DND-41 (cell line): ENCODE measurements around the gene TAOK1.

Experiments used
- ATAC-seq: fragments of 200-7000 bp; cut with Tn5 transposase; 3 replicates; pipeline ENCODE4 v1.9.1; 2021; ENCODE audit warnings: low read depth; ENCODE audit not compliant: insufficient read depth
- DNase-seq: peaks from one replicate; pipeline ENCODE4 v3.0.0-alpha.2; 2020
- H2AFZ ChIP-seq: 2 replicates; pipeline ENCODE4 v1.6.0; 2012; ENCODE audit warnings: low read depth, low read length
- H3K27ac ChIP-seq: 2 replicates; pipeline ENCODE4 v1.5.1; 2012; ENCODE audit warnings: low read length, inconsistent platforms
- H3K27me3 ChIP-seq: fragments of 200-600 bp; sonication (generic); 2 replicates; pipeline ENCODE4 v1.6.0; 2012; ENCODE audit warnings: low read length, mild to moderate bottlenecking, inconsistent platforms; ENCODE audit not compliant: insufficient read depth, poor library complexity
- H3K36me3 ChIP-seq: 2 replicates; pipeline ENCODE4 v1.5.1; 2012; ENCODE audit warnings: low read length, inconsistent platforms; ENCODE audit not compliant: insufficient read depth
- H3K4me1 ChIP-seq: 2 replicates; pipeline ENCODE4 v1.5.1; 2012; ENCODE audit warnings: mild to moderate bottlenecking, low read length; ENCODE audit not compliant: insufficient read depth
- H3K4me2 ChIP-seq: 2 replicates; pipeline ENCODE4 v1.6.0; 2012; ENCODE audit warnings: mild to moderate bottlenecking, moderate library complexity, low read length, inconsistent platforms; ENCODE audit not compliant: insufficient read depth
- H3K4me3 ChIP-seq, 2 experiments: fragments of 200-600 bp in 1 of 2; shearing (Covaris generic) in 1 of 2; 2 replicates each; pipeline ENCODE4 v1.5.1; 2012 to 2016; ENCODE audit warnings: inconsistent platforms in 2 of 2, low read length in 2 of 2, mild to moderate bottlenecking in 2 of 2, low read depth in 1 of 2, moderate library complexity in 1 of 2
- H3K79me2 ChIP-seq: 2 replicates; pipeline ENCODE4 v1.6.0; 2012; ENCODE audit warnings: low read length, inconsistent platforms; ENCODE audit not compliant: insufficient read depth
- H3K9ac ChIP-seq: 2 replicates; pipeline ENCODE4 v1.6.0; 2012; ENCODE audit warnings: low read depth, mild to moderate bottlenecking, inconsistent platforms, low read length, moderate library complexity
- H3K9me3 ChIP-seq: 2 replicates; pipeline ENCODE4 v1.5.1; 2012; ENCODE audit warnings: low read length, moderate library complexity, mild to moderate bottlenecking, inconsistent platforms; ENCODE audit not compliant: insufficient read depth, severe bottlenecking
- H4K20me1 ChIP-seq: 2 replicates; pipeline ENCODE4 v1.6.0; 2012; ENCODE audit warnings: low read length; ENCODE audit not compliant: insufficient read depth
- CTCF ChIP-seq: IDR thresholded peaks from 2 replicates; pipeline ENCODE4 v1.5.1; 2012; ENCODE audit warnings: borderline replicate concordance, low read length, moderate library complexity, mild to moderate bottlenecking; ENCODE audit not compliant: poor library complexity, severe bottlenecking; ENCODE audit errors: extremely low read depth
- EZH2 ChIP-seq: IDR thresholded peaks from 3 replicates; pipeline ENCODE4 v1.6.1; 2012; ENCODE audit warnings: borderline replicate concordance, low read depth, mild to moderate bottlenecking, moderate library complexity, low read length, inconsistent platforms; ENCODE audit not compliant: severe bottlenecking

TAOK1 gene

GRCh38 chr17:29379084-29379991 is 10.8 kb upstream of the TAOK1 start:
- no peak overlapping the region for H2AFZ ChIP-seq
- no peak overlapping the region for H3K4me3 ChIP-seq
- no peaks in the 10 kb centered on the region for H4K20me1 ChIP-seq
- H3K4me1 ChIP-seq = no peaks in the 10 kb centered on the region
- H3K36me3 ChIP-seq = no peaks in the 10 kb centered on the region
- H3K9me3 ChIP-seq = no peaks in the 10 kb centered on the region
- no peak for TF ChIP-seq CTCF
- no peak for TF ChIP-seq EZH2
- H3K27me3 ChIP-seq = no peaks in the 10 kb centered on the region
- H3K4me2 ChIP-seq = no peak overlapping the region
- no peak overlapping the region for H3K9ac ChIP-seq
- H3K79me2 ChIP-seq = no peaks in the 10 kb centered on the region
- H3K27ac ChIP-seq = no peak overlapping the region
- DNase-seq = no peak
- no peak for ATAC-seq

- H4K20me1 ChIP-seq = no peaks in the 10 kb centered on the region
- ATAC-seq (no peak), DNase-seq (no peak)
- no peak overlapping the region for H2AFZ ChIP-seq
- no peaks in the 10 kb centered on the region for H3K36me3 ChIP-seq
- H3K27ac ChIP-seq = no peak overlapping the region
- H3K4me2 ChIP-seq = no peak overlapping the region
- no peak overlapping the region for H3K4me3 ChIP-seq
- no peak for TF ChIP-seq EZH2
- no peak for TF ChIP-seq CTCF
- 0 out of 2 replicates have a peak, but pooled peaks cover under 1% of the 10 kb centered on the region for H3K79me2 ChIP-seq
- 0 out of 2 replicates have a peak, but pooled peaks cover 1% of the 10 kb centered on the region for H3K4me1 ChIP-seq
- no peaks in the 10 kb centered on the region for H3K27me3 ChIP-seq
- H3K9ac ChIP-seq = no peak overlapping the region
- no peaks in the 10 kb centered on the region for H3K9me3 ChIP-seq
Measured at GRCh38 chr17:29383686-29384085, 6.5 kb upstream of the TAOK1 start.

- peaks cover 5% of the 10 kb centered on the region; the same call in 1 of the 2 replicates for H3K79me2 ChIP-seq
- no peak for ATAC-seq
- H3K9me3 ChIP-seq = no peaks in the 10 kb centered on the region
- DNase-seq = no peak
- H2AFZ ChIP-seq = no peak overlapping the region
- no peaks in the 10 kb centered on the region for H3K27me3 ChIP-seq
- no peaks in the 10 kb centered on the region for H4K20me1 ChIP-seq
- H3K4me3 ChIP-seq = no peak overlapping the region
- H3K4me1 ChIP-seq = peaks cover 12% of the 10 kb centered on the region; the same call in 1 of the 2 replicates
- H3K9ac ChIP-seq = no peak overlapping the region
- H3K27ac ChIP-seq = no peak overlapping the region
- no peaks in the 10 kb centered on the region for H3K36me3 ChIP-seq
- no peak for TF ChIP-seq CTCF
- TF ChIP-seq EZH2 = no peak
- H3K4me2 ChIP-seq = no peak overlapping the region
Measured at GRCh38 chr17:29384901-29385300, 5.3 kb upstream of the TAOK1 start.
